ENCODE data around the gene RSBN1L.
A peak's percentile ranks its signal among the peaks of the same experiment; 100 is the strongest.

Gene RSBN1L

DNA sequence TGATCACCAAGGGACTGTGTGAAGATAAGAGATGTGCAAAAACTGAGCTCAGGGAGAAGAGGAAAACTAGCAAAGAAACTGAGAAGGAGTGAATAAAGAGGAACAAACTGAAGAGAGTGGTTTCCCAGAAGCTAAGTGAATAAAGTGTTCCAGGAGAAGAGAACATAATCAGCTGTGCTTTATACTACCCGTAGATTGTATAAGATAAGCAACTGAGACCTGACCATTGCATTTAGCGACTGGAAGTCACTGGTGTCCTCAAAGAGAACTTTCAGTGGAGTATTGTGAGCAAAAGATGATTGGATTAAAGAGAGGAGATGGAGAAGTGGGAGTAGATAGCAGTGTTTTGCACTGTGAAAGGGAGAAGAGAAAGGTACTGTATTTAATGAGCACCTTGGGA is 116.9 kb downstream of the RSBN1L start:
- no peak overlapping the region for H3K27ac ChIP-seq (ENCODE audit: low read depth, low read length)
- no CpG with 5 or more reads among the region's 2 CpGs for WGBS (ENCODE audit: extremely low coverage, insufficient coverage, low lambda C conversion rate)

DNA sequence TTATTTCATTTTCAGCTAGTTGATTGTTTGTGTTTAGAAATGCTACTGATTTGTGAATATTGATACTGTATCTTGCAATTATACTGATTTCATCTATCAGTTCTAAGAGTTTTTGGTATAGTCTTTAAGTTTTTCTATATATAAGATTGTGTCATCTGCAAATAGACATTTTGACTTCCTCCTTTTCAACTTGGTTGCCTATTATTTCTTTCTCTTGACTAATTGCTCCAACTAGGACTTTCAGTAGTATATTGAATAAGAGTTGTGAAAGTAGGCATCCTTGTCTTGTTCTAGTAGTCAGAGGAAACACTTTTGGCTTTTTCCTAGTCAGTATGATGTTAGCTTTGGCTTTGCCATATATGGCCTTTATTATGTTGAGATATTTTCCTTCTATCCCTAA is 122.8 kb downstream of the RSBN1L start:
- Histone ChIP-seq H3K27me3 (ENCODE audit: insufficient read depth, low read length, poor library complexity) (no peaks in the 10 kb centered on the region), H2BK15ac (replicated peaks; ENCODE audit: low read depth) (no peak overlapping the region), H3K27ac (ENCODE audit: low read depth, low read length) (no peak overlapping the region), H4K8ac (ENCODE audit: low read depth, low read length) (no peak overlapping the region), H3K4me1 (ENCODE audit: control insufficient read depth, low read depth, low read length) (no peaks in the 10 kb centered on the region), H2BK120ac (ENCODE audit: low read depth, low read length) (no peak overlapping the region), H3K79me2 (ENCODE audit: control insufficient read depth, insufficient read depth, low read length) (peaks cover 5% of the 10 kb centered on the region), H2BK5ac (ENCODE audit: low read length) (no peak overlapping the region), H3K23ac (ENCODE audit: low read length) (no peak overlapping the region), H3K79me1 (ENCODE audit: low read length) (peaks cover 12% of the 10 kb centered on the region), H4K5ac (ENCODE audit: low read length) (no peak overlapping the region), H3K56ac (ENCODE audit: low read length) (no peak overlapping the region), H3K18ac (ENCODE audit: low read length) (no peak overlapping the region), H3K4me2 (ENCODE audit: low read length) (no peak overlapping the region), H3K4me3 (ENCODE audit: low read length) (no peak overlapping the region), H3K4ac (ENCODE audit: low read depth, low read length) (no peak overlapping the region), H3K36me3 (ENCODE audit: control insufficient read depth, insufficient read depth, low read length) (no peaks in the 10 kb centered on the region), H2AK5ac (ENCODE audit: low read length) (no peak overlapping the region), H3K9ac (ENCODE audit: low read length) (no peak overlapping the region)
- no peak for DNase-seq

More for the DNA sequence above, 116.9 kb downstream of the RSBN1L start:
- Histone ChIP-seq H2AK5ac (ENCODE audit: low read length) (no peak overlapping the region), H3K56ac (ENCODE audit: low read length) (no peak overlapping the region), H4K8ac (ENCODE audit: low read depth, low read length) (peak overlapping the region; percentile 56), H2BK5ac (ENCODE audit: low read length) (no peak overlapping the region), H3K27me3 (ENCODE audit: insufficient read depth, low read length, poor library complexity) (no peaks in the 10 kb centered on the region), H3K4ac (ENCODE audit: low read depth, low read length) (no peak overlapping the region), H2BK15ac (replicated peaks; ENCODE audit: low read depth) (no peak overlapping the region), H3K23ac (ENCODE audit: low read length) (no peak overlapping the region), H3K9ac (ENCODE audit: low read length) (no peak overlapping the region), H3K18ac (ENCODE audit: low read length) (no peak overlapping the region), H3K4me2 (ENCODE audit: low read length) (no peak overlapping the region), H2BK120ac (ENCODE audit: low read depth, low read length) (no peak overlapping the region), H3K79me2 (ENCODE audit: control insufficient read depth, insufficient read depth, low read length) (no peaks in the 10 kb centered on the region), H3K36me3 (ENCODE audit: control insufficient read depth, insufficient read depth, low read length) (no peaks in the 10 kb centered on the region), H3K4me3 (ENCODE audit: low read length) (no peak overlapping the region), H3K79me1 (ENCODE audit: low read length) (peaks cover 2% of the 10 kb centered on the region), H3K4me1 (ENCODE audit: control insufficient read depth, low read depth, low read length) (no peaks in the 10 kb centered on the region), H4K5ac (ENCODE audit: low read length) (no peak overlapping the region)
- no peak for DNase-seq

DNA sequence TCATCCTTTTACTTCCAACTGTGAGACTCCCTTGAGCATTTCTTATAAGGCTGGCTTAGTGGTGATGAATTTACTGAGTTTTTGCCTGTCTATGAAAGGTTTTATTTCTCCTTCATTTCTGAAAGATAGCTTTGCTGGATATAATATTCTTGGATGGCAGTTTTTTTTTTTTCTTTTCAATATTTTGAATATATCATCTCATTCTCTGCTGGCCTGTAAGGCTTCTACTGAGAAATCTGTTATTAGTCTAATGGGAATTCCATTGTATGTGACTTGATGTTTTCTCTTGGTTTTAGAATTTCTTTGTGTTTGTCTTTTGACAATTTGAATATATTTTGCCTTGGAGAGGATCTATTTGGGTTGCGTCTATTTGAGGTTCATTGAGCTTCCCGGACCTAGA is 124.7 kb downstream of the RSBN1L start:
- H3K27ac ChIP-seq (ENCODE audit: low read depth, low read length): no peak overlapping the region
- H3K79me1 ChIP-seq (ENCODE audit: low read length): peaks cover 14% of the 10 kb centered on the region
- H4K5ac ChIP-seq (ENCODE audit: low read length): no peak overlapping the region
- no CpG with 5 or more reads among the region's 2 CpGs for WGBS (ENCODE audit: extremely low coverage, insufficient coverage, low lambda C conversion rate)
- H2BK5ac ChIP-seq (ENCODE audit: low read length): no peak overlapping the region
- H3K23ac ChIP-seq (ENCODE audit: low read length): no peak overlapping the region
- H2AK5ac ChIP-seq (ENCODE audit: low read length): no peak overlapping the region
- no peak overlapping the region for H3K4ac ChIP-seq (ENCODE audit: low read depth, low read length)
- no peak overlapping the region for H3K4me2 ChIP-seq (ENCODE audit: low read length)
- H2BK15ac ChIP-seq (replicated peaks; ENCODE audit: low read depth): no peak overlapping the region
- no peak overlapping the region for H3K4me3 ChIP-seq (ENCODE audit: low read length)
- H3K36me3 ChIP-seq (ENCODE audit: control insufficient read depth, insufficient read depth, low read length): no peaks in the 10 kb centered on the region
- H2BK120ac ChIP-seq (ENCODE audit: low read depth, low read length): no peak overlapping the region
- H3K56ac ChIP-seq (ENCODE audit: low read length): no peak overlapping the region
- no peaks in the 10 kb centered on the region for H3K27me3 ChIP-seq (ENCODE audit: insufficient read depth, low read length, poor library complexity)
- peaks cover 5% of the 10 kb centered on the region for H3K79me2 ChIP-seq (ENCODE audit: control insufficient read depth, insufficient read depth, low read length)
- H3K4me1 ChIP-seq (ENCODE audit: control insufficient read depth, low read depth, low read length): no peaks in the 10 kb centered on the region
- no peak overlapping the region for H4K8ac ChIP-seq (ENCODE audit: low read depth, low read length)
- DNase-seq: no peak
- H3K18ac ChIP-seq (ENCODE audit: low read length): no peak overlapping the region
- no peak overlapping the region for H3K9ac ChIP-seq (ENCODE audit: low read length)

- Histone ChIP-seq H3K56ac (ENCODE audit: low read length) (no peak overlapping the region), H3K79me1 (ENCODE audit: low read length) (peaks cover 13% of the 10 kb centered on the region), H3K23ac (ENCODE audit: low read length) (no peak overlapping the region), H3K27me3 (ENCODE audit: insufficient read depth, low read length, poor library complexity) (no peaks in the 10 kb centered on the region), H2BK15ac (replicated peaks; ENCODE audit: low read depth) (no peak overlapping the region), H3K4me3 (ENCODE audit: low read length) (no peak overlapping the region), H3K18ac (ENCODE audit: low read length) (no peak overlapping the region), H3K4ac (ENCODE audit: low read depth, low read length) (no peak overlapping the region), H3K4me2 (ENCODE audit: low read length) (no peak overlapping the region), H3K4me1 (ENCODE audit: control insufficient read depth, low read depth, low read length) (no peaks in the 10 kb centered on the region), H2BK120ac (ENCODE audit: low read depth, low read length) (no peak overlapping the region), H3K36me3 (ENCODE audit: control insufficient read depth, insufficient read depth, low read length) (no peaks in the 10 kb centered on the region), H4K8ac (ENCODE audit: low read depth, low read length) (no peak overlapping the region), H3K9ac (ENCODE audit: low read length) (no peak overlapping the region), H3K27ac (ENCODE audit: low read depth, low read length) (no peak overlapping the region), H4K5ac (ENCODE audit: low read length) (no peak overlapping the region), H2BK5ac (ENCODE audit: low read length) (no peak overlapping the region), H3K79me2 (ENCODE audit: control insufficient read depth, insufficient read depth, low read length) (peaks cover 5% of the 10 kb centered on the region), H2AK5ac (ENCODE audit: low read length) (no peak overlapping the region)
- WGBS (ENCODE audit: extremely low coverage, insufficient coverage, low lambda C conversion rate): no CpG with 5 or more reads among the region's 1 CpG
- DNase-seq: no peak
These were observed 126.0 kb downstream of the RSBN1L start for GRCh38 chr7:77822269-77822668.

- H3K4me3 ChIP-seq (ENCODE audit: low read length): no peak overlapping the region
- no peaks in the 10 kb centered on the region for H3K4me1 ChIP-seq (ENCODE audit: control insufficient read depth, low read depth, low read length)
- H3K27me3 ChIP-seq (ENCODE audit: insufficient read depth, low read length, poor library complexity): no peaks in the 10 kb centered on the region
- no peak overlapping the region for H4K8ac ChIP-seq (ENCODE audit: low read depth, low read length)
- no peak overlapping the region for H3K18ac ChIP-seq (ENCODE audit: low read length)
- H2BK120ac ChIP-seq (ENCODE audit: low read depth, low read length): no peak overlapping the region
- H3K9ac ChIP-seq (ENCODE audit: low read length): no peak overlapping the region
- no peak overlapping the region for H4K5ac ChIP-seq (ENCODE audit: low read length)
- H3K4ac ChIP-seq (ENCODE audit: low read depth, low read length): no peak overlapping the region
- peaks cover 13% of the 10 kb centered on the region for H3K79me1 ChIP-seq (ENCODE audit: low read length)
- DNase-seq: no peak
- no peak overlapping the region for H2BK5ac ChIP-seq (ENCODE audit: low read length)
- no peak overlapping the region for H2BK15ac ChIP-seq (replicated peaks; ENCODE audit: low read depth)
- H3K56ac ChIP-seq (ENCODE audit: low read length): no peak overlapping the region
- no peak overlapping the region for H3K23ac ChIP-seq (ENCODE audit: low read length)
- no peak overlapping the region for H3K27ac ChIP-seq (ENCODE audit: low read depth, low read length)
- no CpG with 5 or more reads among the region's 2 CpGs for whole genome bisulfite sequencing (ENCODE audit: extremely low coverage, insufficient coverage, low lambda C conversion rate)
- peaks cover 5% of the 10 kb centered on the region for H3K79me2 ChIP-seq (ENCODE audit: control insufficient read depth, insufficient read depth, low read length)
- no peak overlapping the region for H3K4me2 ChIP-seq (ENCODE audit: low read length)
- no peak overlapping the region for H2AK5ac ChIP-seq (ENCODE audit: low read length)
- H3K36me3 ChIP-seq (ENCODE audit: control insufficient read depth, insufficient read depth, low read length): no peaks in the 10 kb centered on the region
These were observed 127.5 kb downstream of the RSBN1L start for GRCh38 chr7:77823787-77824186.

DNA sequence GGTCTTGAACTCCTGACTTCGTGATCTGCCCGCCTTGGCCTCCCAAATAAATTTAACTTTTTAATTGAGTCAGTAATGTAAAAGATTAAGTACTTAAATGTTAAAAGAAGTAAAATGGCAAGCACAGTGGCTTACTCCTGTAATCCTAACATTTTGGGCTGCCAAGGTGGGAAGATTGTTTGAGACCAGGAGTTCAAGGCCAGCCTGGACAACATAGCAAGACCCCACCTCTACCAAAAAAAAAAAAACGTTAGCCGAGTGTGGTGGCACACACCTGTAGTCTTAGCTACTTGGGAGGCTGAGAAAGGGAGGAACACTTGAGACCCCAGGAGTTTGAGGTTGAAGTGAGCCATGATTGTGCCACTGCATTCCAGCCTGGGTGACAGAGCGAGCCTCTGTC is 128.4 kb downstream of the RSBN1L start:
- Histone ChIP-seq H3K36me3 (ENCODE audit: control insufficient read depth, insufficient read depth, low read length) (no peaks in the 10 kb centered on the region), H3K4me1 (ENCODE audit: control insufficient read depth, low read depth, low read length) (no peaks in the 10 kb centered on the region), H3K79me2 (ENCODE audit: control insufficient read depth, insufficient read depth, low read length) (peaks cover 5% of the 10 kb centered on the region), H3K79me1 (ENCODE audit: low read length) (peaks cover 13% of the 10 kb centered on the region), H2AK5ac (ENCODE audit: low read length) (no peak overlapping the region), H4K5ac (ENCODE audit: low read length) (no peak overlapping the region), H3K23ac (ENCODE audit: low read length) (no peak overlapping the region), H3K56ac (ENCODE audit: low read length) (no peak overlapping the region), H2BK15ac (replicated peaks; ENCODE audit: low read depth) (no peak overlapping the region), H3K4ac (ENCODE audit: low read depth, low read length) (no peak overlapping the region), H4K8ac (ENCODE audit: low read depth, low read length) (no peak overlapping the region), H3K18ac (ENCODE audit: low read length) (no peak overlapping the region), H3K4me2 (ENCODE audit: low read length) (no peak overlapping the region), H2BK120ac (ENCODE audit: low read depth, low read length) (no peak overlapping the region), H3K4me3 (ENCODE audit: low read length) (no peak overlapping the region), H3K9ac (ENCODE audit: low read length) (no peak overlapping the region), H3K27me3 (ENCODE audit: insufficient read depth, low read length, poor library complexity) (no peaks in the 10 kb centered on the region), H2BK5ac (ENCODE audit: low read length) (no peak overlapping the region), H3K27ac (ENCODE audit: low read depth, low read length) (no peak overlapping the region)
- DNase-seq: no peak
- no CpG with 5 or more reads among the region's 5 CpGs for WGBS (ENCODE audit: extremely low coverage, insufficient coverage, low lambda C conversion rate)
